Endometrial microvascular endothelial cells (primary cell): ENCODE results near the gene USPL1. TPM values are rescaled to one million over a fixed set of nuclear protein-coding genes. Genes with fewer than 3 reads are reported as not detected.

Source experiments
- in situ Hi-C: cut with HindIII; loops from 2 replicates; pipeline ENCODE4 v1.10.0; 2017; ENCODE audit warnings: low sequenced_read_pairs, low pct_unique_long_range_greater_than_20kb; ENCODE audit errors: inconsistent ontology term
- total RNA-seq: library from RNA; depleted of rRNA; stranded (reverse); fragments of >200 nt; gene quantifications from one replicate; pipeline ENCODE4 v1.2.3, GENCODE V29; 2015; ENCODE audit errors: inconsistent ontology term

USPL1 gene
- total RNA-seq, 1 donor from 2014 or later = 22.4 TPM

GRCh38 chr13:30685320-30685859, 67.7 kb downstream of the USPL1 start:
- in situ Hi-C loops = no loop called here

- in situ Hi-C loops = no loop called here
Measured at GRCh38 chr13:30685987-30686386, 68.3 kb downstream of the USPL1 start.

GRCh38 chr13:30687601-30688000, 69.9 kb downstream of the USPL1 start:
- in situ Hi-C loops = no loop called here

GRCh38 chr13:30689752-30690151, 72.0 kb downstream of the USPL1 start:
- in situ Hi-C loops = no loop called here

- in situ Hi-C loops = no loop called here
Measured at GRCh38 chr13:30690282-30691188, 72.8 kb downstream of the USPL1 start.

- in situ Hi-C loops = no loop called here
Measured at GRCh38 chr13:30692113-30692512, 74.4 kb downstream of the USPL1 start.

- in situ Hi-C loops = no loop called here
Measured at GRCh38 chr13:30696278-30697176, 78.8 kb downstream of the USPL1 start.

GRCh38 chr13:30697177-30697953, 79.6 kb downstream of the USPL1 start:
- in situ Hi-C loops = no loop called here

- in situ Hi-C loops = no loop called here
Measured at GRCh38 chr13:30697996-30698401, 80.3 kb downstream of the USPL1 start.

GRCh38 chr13:30698488-30699005, 80.8 kb downstream of the USPL1 start:
- in situ Hi-C loops = no loop called here

- in situ Hi-C loops = no loop called here
Measured at GRCh38 chr13:30700364-30700763, 82.6 kb downstream of the USPL1 start.

- in situ Hi-C loops = no loop called here
Measured at GRCh38 chr13:30702006-30702405, 84.3 kb downstream of the USPL1 start.

- in situ Hi-C loops = no loop called here
Measured at GRCh38 chr13:30704596-30704995, 86.9 kb downstream of the USPL1 start.

GRCh38 chr13:30705680-30706079, 88.0 kb downstream of the USPL1 start:
- in situ Hi-C loops = no loop called here

- in situ Hi-C loops = no loop called here
Measured at GRCh38 chr13:30708541-30708940, 90.8 kb downstream of the USPL1 start.
